ENCODE measurements around the gene LILRB3. TPM values are rescaled to one million over a fixed set of nuclear protein-coding genes. Genes with fewer than 3 reads are reported as not detected.
A peak's percentile ranks its signal among the peaks of the same experiment; 100 is the strongest.

The LILRB3 gene
- total and polyA plus RNA-seq, 2 experiments from 2014 or later: not detected

DNA sequence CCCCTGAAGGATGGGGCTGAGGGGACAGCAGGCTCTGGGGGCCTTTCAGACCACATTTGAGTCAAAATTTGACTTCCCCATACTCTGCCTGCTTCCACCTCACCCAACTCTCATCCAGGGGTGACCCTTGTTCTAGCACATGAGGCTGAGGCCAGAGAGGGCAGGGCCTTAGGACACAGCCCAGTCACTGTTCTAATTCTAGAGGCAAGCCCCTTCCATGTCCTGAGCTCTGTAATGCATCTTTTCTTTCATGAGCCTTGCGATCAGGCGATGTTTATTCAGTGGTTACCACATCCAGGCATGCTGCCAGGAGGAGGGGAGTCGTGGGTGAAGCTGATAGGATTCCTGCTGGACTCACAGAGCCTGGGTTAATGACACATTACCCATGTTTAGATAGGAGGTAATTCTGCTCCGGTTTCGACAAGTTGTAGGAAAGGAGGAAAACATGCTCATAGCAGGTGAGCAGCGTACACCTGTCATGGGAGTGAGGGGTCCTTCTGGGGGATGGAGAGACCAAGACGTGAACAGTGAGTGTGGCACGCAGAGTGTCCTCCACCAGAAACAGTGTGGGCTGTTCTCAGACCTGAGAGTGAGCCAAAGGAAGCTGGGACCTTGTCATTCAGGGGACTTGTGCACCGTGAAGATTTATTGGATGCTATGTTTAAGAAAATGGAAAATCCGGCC is 12.9 kb downstream of the LILRB3 start:
- DNase-seq (ENCODE audit: low spot score): no peak
- H3K27me3 Mint-ChIP-seq (ENCODE audit: insufficient read depth, low read depth, poor library complexity): peaks cover 46% of the 10 kb centered on the region
- peaks cover 40% of the 10 kb centered on the region for H3F3A ChIP-seq (replicated peaks; ENCODE audit: low read depth)
- H2AFZ ChIP-seq: no peak overlapping the region
- no peaks in the 10 kb centered on the region for H3K9me2 ChIP-seq (ENCODE audit: insufficient read depth)
- TF ChIP-seq CREB1 (CRISPR knock-in tag; IDR thresholded peaks at IDR 0.05; ENCODE audit: low read depth) (no peak), ZNF331 (CRISPR knock-in tag; IDR thresholded peaks at IDR 0.05; ENCODE audit: low read depth) (no peak), POLR2AphosphoS5 (IDR thresholded peaks at IDR 0.05; ENCODE audit: low read depth) (no peak; the same call in none of the 2 replicates), STAT1 (IDR thresholded peaks at IDR 0.05; ENCODE audit: unreplicated experiment) (no peak), JUNB (IDR thresholded peaks at IDR 0.05; ENCODE audit: unreplicated experiment) (no peak)
- TF ChIP-seq, protein P1, sequence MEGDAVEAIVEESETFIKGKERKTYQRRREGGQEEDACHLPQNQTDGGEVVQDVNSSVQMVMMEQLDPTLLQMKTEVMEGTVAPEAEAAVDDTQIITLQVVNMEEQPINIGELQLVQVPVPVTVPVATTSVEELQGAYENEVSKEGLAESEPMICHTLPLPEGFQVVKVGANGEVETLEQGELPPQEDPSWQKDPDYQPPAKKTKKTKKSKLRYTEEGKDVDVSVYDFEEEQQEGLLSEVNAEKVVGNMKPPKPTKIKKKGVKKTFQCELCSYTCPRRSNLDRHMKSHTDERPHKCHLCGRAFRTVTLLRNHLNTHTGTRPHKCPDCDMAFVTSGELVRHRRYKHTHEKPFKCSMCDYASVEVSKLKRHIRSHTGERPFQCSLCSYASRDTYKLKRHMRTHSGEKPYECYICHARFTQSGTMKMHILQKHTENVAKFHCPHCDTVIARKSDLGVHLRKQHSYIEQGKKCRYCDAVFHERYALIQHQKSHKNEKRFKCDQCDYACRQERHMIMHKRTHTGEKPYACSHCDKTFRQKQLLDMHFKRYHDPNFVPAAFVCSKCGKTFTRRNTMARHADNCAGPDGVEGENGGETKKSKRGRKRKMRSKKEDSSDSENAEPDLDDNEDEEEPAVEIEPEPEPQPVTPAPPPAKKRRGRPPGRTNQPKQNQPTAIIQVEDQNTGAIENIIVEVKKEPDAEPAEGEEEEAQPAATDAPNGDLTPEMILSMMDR (conservative IDR thresholded peaks at IDR 0.05; ENCODE audit: low read depth in 2 of 2): no peak
- peaks cover 6% of the 10 kb centered on the region for H3K4me1 ChIP-seq (ENCODE audit: insufficient read depth)
- H3K79me2 ChIP-seq (replicated peaks; ENCODE audit: insufficient read depth): peaks cover 20% of the 10 kb centered on the region
- peaks cover 31% of the 10 kb centered on the region for H4K20me1 ChIP-seq (replicated peaks; ENCODE audit: insufficient read depth)
- no peaks in the 10 kb centered on the region for H3K27me3 ChIP-seq (ENCODE audit: insufficient read depth)
- no peak overlapping the region for H3K4me3 ChIP-seq
- H3K4me1 Mint-ChIP-seq: peaks cover 30% of the 10 kb centered on the region
- H3K9me3 Mint-ChIP-seq: peaks cover 6% of the 10 kb centered on the region; the same call in 1 of the 3 replicates
- no peak overlapping the region for H3K4me2 ChIP-seq
- H3K36me3 ChIP-seq (ENCODE audit: insufficient read depth): peaks cover 20% of the 10 kb centered on the region
- H3K4me3 Mint-ChIP-seq: no peak overlapping the region; the same call in 2 of the 3 replicates
- H3K27ac Mint-ChIP-seq: peak overlapping the region; percentile 70
- peak overlapping the region; percentile 94 for H3K27ac ChIP-seq (ENCODE audit: low read depth)
- ATAC-seq: peak; percentile 7
- H3K36me3 Mint-ChIP-seq (ENCODE audit: low read depth): peaks cover 56% of the 10 kb centered on the region

DNA sequence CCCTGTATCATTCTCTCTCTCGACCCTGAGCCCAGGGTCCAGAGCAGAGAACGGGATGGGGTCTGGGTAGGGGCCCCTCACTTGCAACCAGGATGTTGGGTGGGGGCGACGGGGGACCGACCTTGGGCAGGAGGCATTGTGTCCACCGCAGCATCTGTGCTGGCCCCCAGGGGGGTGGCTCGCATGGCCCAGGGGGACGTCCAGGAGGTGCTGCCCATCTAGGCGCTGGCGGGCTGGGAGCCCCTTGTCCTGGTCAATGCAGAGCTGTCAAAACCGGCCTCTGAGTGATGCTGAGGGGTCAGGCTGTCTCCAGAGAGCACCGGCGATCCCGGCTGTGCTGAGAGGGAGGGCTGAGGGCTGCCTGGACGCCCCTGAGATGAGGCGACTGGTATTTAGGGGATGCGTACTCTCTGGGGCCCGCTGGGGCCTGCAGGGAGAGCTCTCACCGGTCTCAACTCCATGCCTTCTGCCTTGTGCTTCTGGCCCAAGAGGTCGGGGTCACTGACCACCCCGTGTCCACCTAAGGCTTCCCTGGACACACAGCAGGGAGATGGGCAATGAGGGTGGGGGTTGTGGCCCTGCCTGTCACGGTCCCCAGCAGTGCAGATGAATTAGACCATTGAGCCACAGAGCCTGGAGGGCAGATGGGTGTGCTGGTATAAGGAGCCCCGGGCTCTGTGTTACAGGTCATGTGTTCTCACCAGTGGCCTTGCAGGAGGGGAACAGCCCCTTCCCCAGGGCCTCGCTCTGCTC is 13.6 kb downstream of the LILRB3 start:
- Mint-ChIP-seq H3K4me1 (peaks cover 36% of the 10 kb centered on the region), H3K9me3 (peaks cover 6% of the 10 kb centered on the region; the same call in 1 of the 3 replicates), H3K36me3 (ENCODE audit: low read depth) (peaks cover 62% of the 10 kb centered on the region), H3K27ac (peak overlapping the region; percentile 70), H3K27me3 (ENCODE audit: insufficient read depth, low read depth, poor library complexity) (peaks cover 48% of the 10 kb centered on the region), H3K4me3 (no peak overlapping the region)
- Histone ChIP-seq H3K79me2 (replicated peaks; ENCODE audit: insufficient read depth) (peaks cover 28% of the 10 kb centered on the region), H4K20me1 (replicated peaks; ENCODE audit: insufficient read depth) (peaks cover 38% of the 10 kb centered on the region), H3F3A (replicated peaks; ENCODE audit: low read depth) (peaks cover 47% of the 10 kb centered on the region), H3K4me3 (no peak overlapping the region), H3K27me3 (ENCODE audit: insufficient read depth) (no peaks in the 10 kb centered on the region), H2AFZ (no peak overlapping the region), H3K4me2 (peak overlapping the region; percentile 14; the same call in 1 of the 2 replicates), H3K27ac (ENCODE audit: low read depth) (peak overlapping the region; percentile 94), H3K4me1 (ENCODE audit: insufficient read depth) (peaks cover 13% of the 10 kb centered on the region), H3K36me3 (ENCODE audit: insufficient read depth) (peaks cover 27% of the 10 kb centered on the region), H3K9me2 (ENCODE audit: insufficient read depth) (no peaks in the 10 kb centered on the region)
- peak; percentile 53 for ATAC-seq
- peak; percentile 52 for DNase-seq (ENCODE audit: low spot score)
- TF ChIP-seq ZNF114 (CRISPR knock-in tag; IDR thresholded peaks at IDR 0.05) (no peak), EZH2 (IDR thresholded peaks at IDR 0.05; ENCODE audit: low read depth, unreplicated experiment) (no peak), STAT1 (IDR thresholded peaks at IDR 0.05; ENCODE audit: unreplicated experiment) (no peak), POLR2AphosphoS5 (IDR thresholded peaks at IDR 0.05; ENCODE audit: low read depth) (no peak), JUNB (IDR thresholded peaks at IDR 0.05; ENCODE audit: unreplicated experiment) (no peak), EZH2phosphoT487 (IDR thresholded peaks at IDR 0.05; ENCODE audit: unreplicated experiment) (no peak), CREB1 (CRISPR knock-in tag; IDR thresholded peaks at IDR 0.05; ENCODE audit: low read depth) (no peak), ZNF331 (CRISPR knock-in tag; IDR thresholded peaks at IDR 0.05; ENCODE audit: low read depth) (no peak), NANOG (IDR thresholded peaks at IDR 0.05; ENCODE audit: borderline replicate concordance) (no peak)
- TF ChIP-seq, protein P2, sequence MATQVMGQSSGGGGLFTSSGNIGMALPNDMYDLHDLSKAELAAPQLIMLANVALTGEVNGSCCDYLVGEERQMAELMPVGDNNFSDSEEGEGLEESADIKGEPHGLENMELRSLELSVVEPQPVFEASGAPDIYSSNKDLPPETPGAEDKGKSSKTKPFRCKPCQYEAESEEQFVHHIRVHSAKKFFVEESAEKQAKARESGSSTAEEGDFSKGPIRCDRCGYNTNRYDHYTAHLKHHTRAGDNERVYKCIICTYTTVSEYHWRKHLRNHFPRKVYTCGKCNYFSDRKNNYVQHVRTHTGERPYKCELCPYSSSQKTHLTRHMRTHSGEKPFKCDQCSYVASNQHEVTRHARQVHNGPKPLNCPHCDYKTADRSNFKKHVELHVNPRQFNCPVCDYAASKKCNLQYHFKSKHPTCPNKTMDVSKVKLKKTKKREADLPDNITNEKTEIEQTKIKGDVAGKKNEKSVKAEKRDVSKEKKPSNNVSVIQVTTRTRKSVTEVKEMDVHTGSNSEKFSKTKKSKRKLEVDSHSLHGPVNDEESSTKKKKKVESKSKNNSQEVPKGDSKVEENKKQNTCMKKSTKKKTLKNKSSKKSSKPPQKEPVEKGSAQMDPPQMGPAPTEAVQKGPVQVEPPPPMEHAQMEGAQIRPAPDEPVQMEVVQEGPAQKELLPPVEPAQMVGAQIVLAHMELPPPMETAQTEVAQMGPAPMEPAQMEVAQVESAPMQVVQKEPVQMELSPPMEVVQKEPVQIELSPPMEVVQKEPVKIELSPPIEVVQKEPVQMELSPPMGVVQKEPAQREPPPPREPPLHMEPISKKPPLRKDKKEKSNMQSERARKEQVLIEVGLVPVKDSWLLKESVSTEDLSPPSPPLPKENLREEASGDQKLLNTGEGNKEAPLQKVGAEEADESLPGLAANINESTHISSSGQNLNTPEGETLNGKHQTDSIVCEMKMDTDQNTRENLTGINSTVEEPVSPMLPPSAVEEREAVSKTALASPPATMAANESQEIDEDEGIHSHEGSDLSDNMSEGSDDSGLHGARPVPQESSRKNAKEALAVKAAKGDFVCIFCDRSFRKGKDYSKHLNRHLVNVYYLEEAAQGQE (IDR thresholded peaks at IDR 0.05; ENCODE audit: unreplicated experiment): no peak
- TF ChIP-seq, protein P1 (conservative IDR thresholded peaks at IDR 0.05; ENCODE audit: low read depth in 2 of 2): no peak
- TF ChIP-seq, protein P3, sequence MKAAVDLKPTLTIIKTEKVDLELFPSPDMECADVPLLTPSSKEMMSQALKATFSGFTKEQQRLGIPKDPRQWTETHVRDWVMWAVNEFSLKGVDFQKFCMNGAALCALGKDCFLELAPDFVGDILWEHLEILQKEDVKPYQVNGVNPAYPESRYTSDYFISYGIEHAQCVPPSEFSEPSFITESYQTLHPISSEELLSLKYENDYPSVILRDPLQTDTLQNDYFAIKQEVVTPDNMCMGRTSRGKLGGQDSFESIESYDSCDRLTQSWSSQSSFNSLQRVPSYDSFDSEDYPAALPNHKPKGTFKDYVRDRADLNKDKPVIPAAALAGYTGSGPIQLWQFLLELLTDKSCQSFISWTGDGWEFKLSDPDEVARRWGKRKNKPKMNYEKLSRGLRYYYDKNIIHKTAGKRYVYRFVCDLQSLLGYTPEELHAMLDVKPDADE (IDR thresholded peaks at IDR 0.05): no peak

Data from GM23338 (cell line).